Esophagus squamous epithelium (tissue), 4 donors: Measurements from ENCODE around the gene MT1F.
"Not testable (repeated sequence)": the region's sequence is repeated elsewhere in the genome, so short reads cannot be mapped to it uniquely, and the experiment has no call there.

Source experiments
- POLR2A ChIP-seq, 4 donors: fragments of 450-650 bp; IDR thresholded peaks; one replicate each; pipeline ENCODE4 v1.6.1; 2017; ENCODE audit warnings: antibody characterized with exemption in 4 of 4, mild to moderate bottlenecking in 4 of 4, moderate library complexity in 3 of 4
- TF ChIP-seq, protein P1 (sequence below), 6 experiments: fragments of 450-650 bp in 4 of 6; fragments of 200-600 bp in 2 of 6; sonication (generic) in 2 of 6; IDR thresholded peaks; one replicate each; pipeline ENCODE4 v1.5.1; 2016 to 2019; ENCODE audit warnings: antibody characterized with exemption in 6 of 6, mild to moderate bottlenecking in 4 of 6, moderate library complexity in 4 of 6

DNA sequence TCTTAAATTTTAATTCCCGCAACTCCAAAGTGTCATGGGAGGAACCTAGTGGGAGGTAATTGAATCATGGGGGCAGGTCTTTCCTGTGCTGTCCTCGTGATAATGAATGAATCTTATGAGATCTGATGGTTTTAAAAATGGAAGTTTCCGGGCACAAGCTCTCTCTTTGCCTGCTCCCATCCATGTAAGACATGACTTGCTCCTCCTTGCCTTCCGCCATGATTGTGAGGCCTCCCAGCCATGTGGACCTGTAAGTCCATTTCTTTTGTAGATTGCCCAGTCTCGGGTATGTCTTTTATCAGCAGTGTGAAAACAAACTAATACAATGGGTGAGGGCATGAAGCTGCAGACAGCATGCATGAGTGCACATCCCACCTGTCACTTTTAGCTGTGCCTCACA lies 34.6 kb upstream of the MT1F start:
- TF ChIP-seq, protein P1, sequence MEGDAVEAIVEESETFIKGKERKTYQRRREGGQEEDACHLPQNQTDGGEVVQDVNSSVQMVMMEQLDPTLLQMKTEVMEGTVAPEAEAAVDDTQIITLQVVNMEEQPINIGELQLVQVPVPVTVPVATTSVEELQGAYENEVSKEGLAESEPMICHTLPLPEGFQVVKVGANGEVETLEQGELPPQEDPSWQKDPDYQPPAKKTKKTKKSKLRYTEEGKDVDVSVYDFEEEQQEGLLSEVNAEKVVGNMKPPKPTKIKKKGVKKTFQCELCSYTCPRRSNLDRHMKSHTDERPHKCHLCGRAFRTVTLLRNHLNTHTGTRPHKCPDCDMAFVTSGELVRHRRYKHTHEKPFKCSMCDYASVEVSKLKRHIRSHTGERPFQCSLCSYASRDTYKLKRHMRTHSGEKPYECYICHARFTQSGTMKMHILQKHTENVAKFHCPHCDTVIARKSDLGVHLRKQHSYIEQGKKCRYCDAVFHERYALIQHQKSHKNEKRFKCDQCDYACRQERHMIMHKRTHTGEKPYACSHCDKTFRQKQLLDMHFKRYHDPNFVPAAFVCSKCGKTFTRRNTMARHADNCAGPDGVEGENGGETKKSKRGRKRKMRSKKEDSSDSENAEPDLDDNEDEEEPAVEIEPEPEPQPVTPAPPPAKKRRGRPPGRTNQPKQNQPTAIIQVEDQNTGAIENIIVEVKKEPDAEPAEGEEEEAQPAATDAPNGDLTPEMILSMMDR (IDR thresholded peaks at IDR 0.05): not testable (repeated sequence)
- TF ChIP-seq POLR2A (IDR thresholded peaks at IDR 0.05): not testable (repeated sequence)
